HG03135 (cell line): ENCODE measurements around the gene NCOA1.
A peak's percentile ranks its signal among the peaks of the same experiment; 100 is the strongest.
"Not testable (repeated sequence)": the region's sequence is repeated elsewhere in the genome, so short reads cannot be mapped to it uniquely, and the experiment has no call there.

Experiments
- ATAC-seq: cut with Tn5 transposase; IDR thresholded peaks from one replicate; pipeline ENCODE4 v1.9.1; 2021; ENCODE audit warnings: mild to moderate bottlenecking, moderate library complexity; ENCODE audit not compliant: unreplicated experiment

NCOA1 gene

DNA sequence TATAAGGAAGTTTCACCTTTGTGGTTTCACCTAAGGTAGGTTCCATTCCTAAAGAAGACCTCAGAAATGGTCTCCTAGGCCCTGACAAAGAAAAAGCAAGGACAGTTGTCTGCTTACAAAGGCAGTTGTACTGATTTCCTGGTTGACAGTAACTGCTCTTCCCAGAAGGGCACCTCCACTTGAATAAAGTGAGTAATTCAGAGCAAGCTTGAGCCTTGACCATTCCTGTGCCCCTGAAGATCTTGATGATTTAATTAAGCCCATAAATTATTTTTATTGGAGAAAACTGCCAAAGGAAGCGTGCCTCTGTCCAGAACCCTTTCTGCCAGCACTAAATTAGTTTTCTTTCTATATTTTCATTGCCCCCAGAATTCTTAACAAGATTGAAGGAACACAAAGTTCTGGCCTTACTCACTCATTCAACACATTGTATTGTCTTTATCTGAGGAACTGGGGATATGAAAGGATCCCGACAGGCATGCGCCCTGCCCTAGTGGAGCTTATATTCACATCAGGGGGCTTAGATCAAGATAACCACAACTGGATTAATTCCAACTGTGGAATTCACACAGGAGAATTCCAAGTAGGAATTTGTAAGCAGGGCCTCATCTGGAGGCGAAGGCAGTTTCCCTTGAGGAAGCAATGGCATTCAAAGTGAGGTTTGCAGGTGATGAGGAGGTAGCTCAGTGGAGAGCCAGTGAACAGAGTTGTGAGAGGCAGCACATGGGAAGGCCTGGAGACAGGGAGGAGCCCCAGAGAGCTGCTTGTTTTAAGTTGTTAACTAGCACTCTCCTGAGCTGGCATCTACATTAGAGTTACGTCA, 280.9 kb downstream of the NCOA1 start:
- no peak for ATAC-seq

GRCh38 chr2:24774373-24774772, 283.3 kb downstream of the NCOA1 start:
- no peak for ATAC-seq

- ATAC-seq: no peak
Measured at GRCh38 chr2:24779116-24779515, 288.1 kb downstream of the NCOA1 start.

- no peak for ATAC-seq
Measured at GRCh38 chr2:24783641-24784040, 292.6 kb downstream of the NCOA1 start.

- ATAC-seq: peak; percentile 92
Measured at GRCh38 chr2:24785671-24786321, 294.7 kb downstream of the NCOA1 start.

GRCh38 chr2:24787532-24787931, 296.5 kb downstream of the NCOA1 start:
- ATAC-seq: no peak

DNA sequence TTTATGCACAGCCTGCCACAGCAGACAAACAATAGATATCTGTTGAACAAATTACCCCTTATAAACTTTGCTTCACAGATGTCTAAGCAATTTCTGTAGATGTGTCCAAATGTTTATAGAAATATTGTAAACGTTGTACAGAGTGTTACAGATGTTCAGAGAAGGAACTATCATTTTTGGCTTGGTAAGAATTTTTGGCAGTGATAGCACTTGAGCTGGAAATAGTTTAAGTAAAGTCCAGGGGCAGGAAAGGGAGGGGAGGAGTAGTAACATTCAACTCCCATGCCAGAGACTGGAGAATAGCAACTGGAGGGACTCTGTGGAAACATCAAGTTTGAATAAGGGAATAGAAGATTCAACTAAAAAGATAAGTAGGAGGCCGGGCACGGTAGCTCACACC, 297.8 kb downstream of the NCOA1 start:
- ATAC-seq: no peak

- no peak for ATAC-seq
Measured at GRCh38 chr2:24791452-24791851, 300.4 kb downstream of the NCOA1 start.

DNA sequence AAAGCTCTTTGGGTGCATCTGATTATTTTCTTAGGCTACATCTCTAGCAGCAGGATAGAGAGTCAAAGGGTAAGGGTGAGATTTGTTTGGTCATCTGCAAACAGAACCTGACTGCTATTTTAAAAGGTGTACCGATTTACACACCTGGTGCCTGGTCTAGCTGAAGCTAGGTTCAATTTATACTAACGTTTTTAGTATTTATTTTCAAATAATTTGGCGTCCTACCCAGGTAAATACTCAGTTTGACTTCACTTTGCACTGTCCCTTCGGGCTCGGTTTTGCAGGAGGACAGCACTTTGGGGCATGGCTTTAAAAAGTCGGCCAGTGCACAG, 301.5 kb downstream of the NCOA1 start:
- ATAC-seq: no peak

- peak; percentile 89 for ATAC-seq
Measured at GRCh38 chr2:24792874-24793760, 302.1 kb downstream of the NCOA1 start, which contains the start of the genes CENPO and PTRHD1. TSS of gene CENPO (plus strand) at chr2:24793425. CDS start at chr2:24793920, 495 bp downstream. TSS of gene PTRHD1 (minus strand) at chr2:24793391. CDS start at chr2:24793377, 14 bp downstream.

DNA sequence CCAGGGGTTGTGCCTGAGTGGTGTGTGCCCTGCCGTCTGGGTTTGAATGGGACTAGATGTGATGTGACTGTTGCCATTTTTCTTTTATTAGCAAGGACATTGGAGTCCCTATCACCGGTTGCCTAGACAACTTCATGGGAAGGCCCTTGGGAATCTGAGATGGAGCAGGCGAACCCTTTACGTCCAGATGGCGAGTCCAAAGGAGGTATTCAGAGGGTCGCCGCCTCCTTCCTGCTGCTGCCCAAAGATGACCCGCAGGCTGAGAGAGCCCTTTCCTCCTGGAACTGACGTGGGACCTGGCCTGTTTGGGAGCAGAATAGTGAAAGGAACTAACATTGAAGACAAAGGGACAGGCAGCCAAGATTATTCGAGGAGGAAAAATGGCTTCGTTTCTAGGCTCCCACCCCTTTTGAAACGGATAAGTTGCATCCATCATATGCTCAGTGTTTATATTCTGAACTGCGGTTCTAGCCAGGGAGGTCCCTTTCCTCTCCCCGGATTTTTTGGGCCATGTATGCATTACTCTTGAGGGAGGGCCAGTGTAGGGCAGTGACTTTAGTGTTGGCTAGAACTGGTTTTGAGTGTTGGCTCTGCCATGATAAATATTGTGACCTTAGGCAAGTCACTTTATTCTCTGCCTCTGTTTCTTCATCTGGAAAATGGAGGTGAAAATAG, 302.8 kb downstream of the NCOA1 start:
- no peak for ATAC-seq

GRCh38 chr2:24797644-24798043, 306.6 kb downstream of the NCOA1 start:
- ATAC-seq: no peak

- not testable (repeated sequence) for ATAC-seq
Measured at GRCh38 chr2:24800487-24800886, 309.4 kb downstream of the NCOA1 start.

- not testable (repeated sequence) for ATAC-seq
Measured at GRCh38 chr2:24805811-24806660, 315.0 kb downstream of the NCOA1 start.

GRCh38 chr2:24806661-24807036, 315.6 kb downstream of the NCOA1 start:
- ATAC-seq: no peak

GRCh38 chr2:24809316-24810007, 318.4 kb downstream of the NCOA1 start:
- ATAC-seq: no peak

- ATAC-seq: no peak
Measured at GRCh38 chr2:24813691-24814137, 322.7 kb downstream of the NCOA1 start.

GRCh38 chr2:24814516-24814915, 323.5 kb downstream of the NCOA1 start:
- no peak for ATAC-seq

- ATAC-seq: no peak
Measured at GRCh38 chr2:24815171-24815570, 324.1 kb downstream of the NCOA1 start.
